Calu3 (cell line): ENCODE data around the gene KCTD1. TPM values are rescaled to one million over a fixed set of nuclear protein-coding genes. Genes with fewer than 3 reads are reported as not detected.

Experiments used
- BruUV-seq: library from RNA; stranded (reverse); fragments of 400-500 nt; replicated peaks from 2 replicates; lab custom pipeline; 2021; lab: Mats Ljungman, UMichigan
- CTCF ChIA-PET: fragments of 300-600 bp; sonication (Branson Sonifier 250); formaldehyde crosslinking; loops from one replicate; lab custom pipeline; 2022; ENCODE audit warnings: antibody characterized with exemption; lab: Charles Lee
- DNase-seq: peaks from one replicate; pipeline ENCODE4 v3.0.0; 2022
- H3K27ac Mint-ChIP-seq: one replicate; pipeline ENCODE4 v1.8.0; 2022; ENCODE audit warnings: mixed read lengths; ENCODE audit not compliant: unreplicated experiment
- H3K27me3 Mint-ChIP-seq: one replicate; pipeline ENCODE4 v1.8.0; 2022; ENCODE audit warnings: mixed read lengths; ENCODE audit not compliant: unreplicated experiment
- H3K36me3 Mint-ChIP-seq: one replicate; pipeline ENCODE4 v1.8.0; 2022; ENCODE audit warnings: mild to moderate bottlenecking, moderate library complexity, mixed read lengths; ENCODE audit not compliant: insufficient read depth, unreplicated experiment
- H3K4me1 Mint-ChIP-seq: one replicate; pipeline ENCODE4 v1.8.0; 2022; ENCODE audit warnings: mild to moderate bottlenecking, low read depth, mixed read lengths; ENCODE audit not compliant: unreplicated experiment
- H3K4me3 Mint-ChIP-seq: one replicate; pipeline ENCODE4 v1.8.0; 2022; ENCODE audit warnings: mild to moderate bottlenecking, low read depth, moderate library complexity, mixed read lengths; ENCODE audit not compliant: unreplicated experiment
- H3K9me3 Mint-ChIP-seq: one replicate; pipeline ENCODE4 v1.8.0; 2022; ENCODE audit warnings: low read depth, mixed read lengths; ENCODE audit not compliant: unreplicated experiment
- CTCF ChIP-seq: fragments of 200-600 bp; IDR thresholded peaks from one replicate; pipeline ENCODE4 v1.8.0; 2022; ENCODE audit warnings: antibody characterized with exemption; ENCODE audit not compliant: unreplicated experiment
- intact Hi-C: fragments of 100-400 bp; cut with micrococcal nuclease; formaldehyde crosslinking; loops from one replicate; pipeline ENCODE4 v1.10.0; 2022; ENCODE audit not compliant: unreplicated experiment
- total RNA-seq: library from RNA; stranded (reverse); gene quantifications from 2 replicates; pipeline ENCODE4 v1.2.3, GENCODE V29; 2022

Gene KCTD1
- total RNA-seq, 1 experiment from 2014 or later: 54.1 TPM

GRCh38 chr18:26547646-26548414 lies 523 bp downstream of the KCTD1 start:
- intact Hi-C loops: loop anchor here (2.0 to 5.0 kb wide), 4 partner anchors 36 to 141 kb away; no protein-coding TSS in a partner anchor
- Mint-ChIP-seq H3K4me3 (peak overlapping the region; percentile 80), H3K4me1 (peaks cover 39% of the 10 kb centered on the region)

GRCh38 chr18:26546875-26547645 lies 1.3 kb downstream of the KCTD1 start:
- Mint-ChIP-seq H3K4me3 (peak overlapping the region; percentile 80), H3K9me3 (no peaks in the 10 kb centered on the region), H3K27me3 (no peaks in the 10 kb centered on the region), H3K36me3 (peaks cover 79% of the 10 kb centered on the region), H3K4me1 (peaks cover 41% of the 10 kb centered on the region), H3K27ac (peak overlapping the region; percentile 67)
- DNase-seq: no peak
- intact Hi-C loops: loop anchor here (5.0 kb wide), 3 partner anchors 35 to 140 kb away; no protein-coding TSS in a partner anchor
- BruUV-seq: no TSS peak
- CTCF ChIA-PET: interaction anchor here (1.0 to 3.1 kb wide), 6 partner anchors 33 to 141 kb away, joined by 3 to 21 read pairs (median 8); no protein-coding TSS in a partner anchor
- TF ChIP-seq CTCF: no peak

More at GRCh38 chr18:26547646-26548414, 523 bp downstream of the KCTD1 start:
- peak; percentile 78 for DNase-seq
- Mint-ChIP-seq H3K36me3 (peaks cover 79% of the 10 kb centered on the region), H3K27me3 (no peaks in the 10 kb centered on the region), H3K27ac (peak overlapping the region; percentile 67), H3K9me3 (no peaks in the 10 kb centered on the region)
- CTCF ChIA-PET: interaction anchor here (0.6 to 3.1 kb wide), 7 partner anchors 10 to 683 kb away, joined by 3 to 21 read pairs (median 4); no protein-coding TSS in a partner anchor
- BruUV-seq: no TSS peak
- peak; percentile 53 for TF ChIP-seq CTCF

GRCh38 chr18:26546170-26546874 lies 2.0 kb downstream of the KCTD1 start:
- H3K27me3 Mint-ChIP-seq: no peaks in the 10 kb centered on the region
- intact Hi-C loops: loop anchor here (5.0 kb wide), 3 partner anchors 34 to 139 kb away; no protein-coding TSS in a partner anchor
- DNase-seq: no peak
- BruUV-seq: TSS peak; percentile 36
- H3K9me3 Mint-ChIP-seq: no peaks in the 10 kb centered on the region
- peak overlapping the region; percentile 67 for H3K27ac Mint-ChIP-seq
- peaks cover 45% of the 10 kb centered on the region for H3K4me1 Mint-ChIP-seq
- no peak for TF ChIP-seq CTCF
- peak overlapping the region; percentile 80 for H3K4me3 Mint-ChIP-seq
- CTCF ChIA-PET: interaction anchor here (0.5 to 1.7 kb wide), 10 partner anchors 22 to 621 kb away, joined by 3 to 10 read pairs (median 4); no protein-coding TSS in a partner anchor
- H3K36me3 Mint-ChIP-seq: peaks cover 75% of the 10 kb centered on the region
